Uterus (tissue), 2 donors: ENCODE results near the gene KMT2A.

Experiments
- POLR2A ChIP-seq, 2 donors: fragments of 450-650 bp; IDR thresholded peaks; one replicate each; pipeline ENCODE4 v1.6.1; 2016; ENCODE audit warnings: antibody characterized with exemption in 2 of 2, mild to moderate bottlenecking in 1 of 2, moderate library complexity in 1 of 2
- TF ChIP-seq, protein P1 (sequence below), 4 experiments: fragments of 200-600 bp in 2 of 4; fragments of 450-650 bp in 2 of 4; sonication (generic) in 2 of 4; IDR thresholded peaks; one replicate each; pipeline ENCODE4 v1.5.1; 2016 to 2019; ENCODE audit warnings: antibody characterized with exemption in 4 of 4, mild to moderate bottlenecking in 2 of 4, moderate library complexity in 1 of 4

DNA sequence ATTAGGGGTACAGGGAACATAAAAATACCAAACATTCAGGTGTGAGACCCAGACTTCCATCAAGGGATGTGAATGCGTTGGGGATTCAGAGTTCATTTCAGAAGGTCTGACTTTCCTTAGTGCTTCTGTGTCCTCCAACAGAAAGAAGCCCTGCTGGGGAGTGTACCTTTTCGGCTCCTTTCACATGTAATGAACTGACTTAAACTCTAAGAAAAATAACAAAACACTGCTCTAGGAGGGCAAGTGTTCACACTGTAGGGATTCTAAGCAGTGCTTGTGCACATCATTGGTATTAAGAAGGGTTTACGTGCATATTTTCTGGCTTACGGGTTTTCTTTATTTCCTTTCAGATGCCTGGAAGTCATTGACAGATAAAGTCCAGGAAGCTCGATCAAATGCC, 75.3 kb downstream of the KMT2A start:
- no peak for TF ChIP-seq POLR2A (IDR thresholded peaks at IDR 0.05)
- TF ChIP-seq, protein P1, sequence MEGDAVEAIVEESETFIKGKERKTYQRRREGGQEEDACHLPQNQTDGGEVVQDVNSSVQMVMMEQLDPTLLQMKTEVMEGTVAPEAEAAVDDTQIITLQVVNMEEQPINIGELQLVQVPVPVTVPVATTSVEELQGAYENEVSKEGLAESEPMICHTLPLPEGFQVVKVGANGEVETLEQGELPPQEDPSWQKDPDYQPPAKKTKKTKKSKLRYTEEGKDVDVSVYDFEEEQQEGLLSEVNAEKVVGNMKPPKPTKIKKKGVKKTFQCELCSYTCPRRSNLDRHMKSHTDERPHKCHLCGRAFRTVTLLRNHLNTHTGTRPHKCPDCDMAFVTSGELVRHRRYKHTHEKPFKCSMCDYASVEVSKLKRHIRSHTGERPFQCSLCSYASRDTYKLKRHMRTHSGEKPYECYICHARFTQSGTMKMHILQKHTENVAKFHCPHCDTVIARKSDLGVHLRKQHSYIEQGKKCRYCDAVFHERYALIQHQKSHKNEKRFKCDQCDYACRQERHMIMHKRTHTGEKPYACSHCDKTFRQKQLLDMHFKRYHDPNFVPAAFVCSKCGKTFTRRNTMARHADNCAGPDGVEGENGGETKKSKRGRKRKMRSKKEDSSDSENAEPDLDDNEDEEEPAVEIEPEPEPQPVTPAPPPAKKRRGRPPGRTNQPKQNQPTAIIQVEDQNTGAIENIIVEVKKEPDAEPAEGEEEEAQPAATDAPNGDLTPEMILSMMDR (IDR thresholded peaks at IDR 0.05), result no peak
